Coronary artery (tissue), 2 donors: ENCODE measurements around the gene MYO9A.

Source experiments
- DNase-seq: peaks from one replicate; pipeline ENCODE4 v3.0.0-alpha.2; 2017; ENCODE audit warnings: low spot score
- H3K27ac ChIP-seq, 2 donors: fragments of 200-600 bp; sonication (generic); one replicate each; pipeline ENCODE4 v1.5.1; 2016 to 2019
- H3K4me3 ChIP-seq: fragments of 200-600 bp; sonication (generic); 2 replicates; pipeline ENCODE4 v1.5.1; 2016; ENCODE audit warnings: mild to moderate bottlenecking, moderate library complexity
- TF ChIP-seq, protein P1 (sequence below): fragments of 200-600 bp; sonication (generic); IDR thresholded peaks from one replicate; pipeline ENCODE4 v1.5.1; 2019; ENCODE audit warnings: antibody characterized with exemption

The MYO9A gene

GRCh38 chr15:72118017-72118978 is at the start of gene MYO9A, which contains the start of gene SENP8:
Gene MYO9A, minus strand, starts transcription at chr15:72118150. Its CDS starts 71,587 bp downstream, at chr15:72046563.
Gene SENP8, plus strand, starts transcription at chr15:72118403. Its CDS starts 21,221 bp downstream, at chr15:72139624.
- DNase-seq = peak; percentile 98
- Histone ChIP-seq H3K4me3 (peak within 1 kb of the TSS; percentile 86), H3K27ac (peak within 1 kb of the TSS; percentile 95 to 97)
- TF ChIP-seq, protein P1, sequence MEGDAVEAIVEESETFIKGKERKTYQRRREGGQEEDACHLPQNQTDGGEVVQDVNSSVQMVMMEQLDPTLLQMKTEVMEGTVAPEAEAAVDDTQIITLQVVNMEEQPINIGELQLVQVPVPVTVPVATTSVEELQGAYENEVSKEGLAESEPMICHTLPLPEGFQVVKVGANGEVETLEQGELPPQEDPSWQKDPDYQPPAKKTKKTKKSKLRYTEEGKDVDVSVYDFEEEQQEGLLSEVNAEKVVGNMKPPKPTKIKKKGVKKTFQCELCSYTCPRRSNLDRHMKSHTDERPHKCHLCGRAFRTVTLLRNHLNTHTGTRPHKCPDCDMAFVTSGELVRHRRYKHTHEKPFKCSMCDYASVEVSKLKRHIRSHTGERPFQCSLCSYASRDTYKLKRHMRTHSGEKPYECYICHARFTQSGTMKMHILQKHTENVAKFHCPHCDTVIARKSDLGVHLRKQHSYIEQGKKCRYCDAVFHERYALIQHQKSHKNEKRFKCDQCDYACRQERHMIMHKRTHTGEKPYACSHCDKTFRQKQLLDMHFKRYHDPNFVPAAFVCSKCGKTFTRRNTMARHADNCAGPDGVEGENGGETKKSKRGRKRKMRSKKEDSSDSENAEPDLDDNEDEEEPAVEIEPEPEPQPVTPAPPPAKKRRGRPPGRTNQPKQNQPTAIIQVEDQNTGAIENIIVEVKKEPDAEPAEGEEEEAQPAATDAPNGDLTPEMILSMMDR = no peak

- no peak for DNase-seq
- TF ChIP-seq, protein P1 = no peak
- no peak overlapping the region for H3K4me3 ChIP-seq
Measured at GRCh38 chr15:72167445-72167844, 49.5 kb upstream of the MYO9A start.

DNA sequence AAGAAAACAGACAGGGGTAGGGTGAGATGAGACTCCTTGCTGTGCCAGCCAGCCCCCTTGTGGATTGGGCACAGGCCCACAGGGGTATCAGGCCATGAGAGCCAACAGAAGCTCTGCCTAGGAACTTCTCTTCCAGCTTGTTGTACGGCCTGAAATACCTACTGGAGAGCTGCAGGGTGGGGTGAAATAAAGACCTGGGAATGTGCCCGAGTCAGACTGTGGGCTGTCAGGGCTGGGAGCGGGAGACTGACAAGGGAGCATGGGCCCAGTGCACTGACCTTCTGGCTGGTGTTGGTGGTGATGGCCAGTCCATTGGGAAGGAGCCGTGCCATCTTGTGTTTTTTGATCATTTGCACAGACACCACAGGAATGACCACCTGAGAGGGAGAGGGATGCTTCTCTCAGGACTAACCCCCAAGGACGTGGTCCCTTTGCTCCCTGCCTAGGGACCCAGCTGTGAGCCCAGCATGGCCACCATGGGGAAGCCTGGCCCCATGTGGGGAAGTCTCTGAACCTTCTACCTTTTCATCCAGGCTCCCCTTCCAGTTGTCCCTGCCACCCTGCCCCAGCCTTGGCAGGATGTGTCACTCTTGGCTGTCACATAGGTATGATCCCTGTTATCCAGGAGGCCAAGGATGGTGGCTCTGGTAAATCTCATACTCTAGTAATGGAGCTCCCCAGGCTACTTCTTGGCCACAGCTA is 48.9 kb upstream of the MYO9A start:
- no peak for DNase-seq
- no peak overlapping the region for H3K4me3 ChIP-seq
- TF ChIP-seq, protein P1 = no peak
- H3K27ac ChIP-seq = no peak overlapping the region

More at GRCh38 chr15:72167445-72167844, 49.5 kb upstream of the MYO9A start:
- H3K27ac ChIP-seq = no peak overlapping the region

DNA sequence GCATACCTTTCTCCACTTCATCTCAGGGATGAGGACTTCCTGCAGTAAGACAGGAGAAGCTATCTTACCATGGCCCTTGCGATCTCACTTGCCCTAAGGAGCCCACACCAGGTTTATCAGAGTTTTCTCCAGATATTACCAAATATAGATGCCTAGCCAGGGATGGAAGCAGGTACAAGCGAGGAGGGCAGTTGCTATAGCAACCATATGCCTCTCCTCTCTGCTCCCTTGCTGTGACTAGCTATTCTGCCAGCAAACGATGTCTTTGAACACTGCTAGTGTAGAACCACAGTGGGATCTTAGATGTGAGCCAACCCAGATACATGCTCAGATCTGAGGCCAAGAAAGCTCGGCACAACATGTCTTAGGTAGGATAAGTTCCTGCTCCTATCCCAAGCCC is 45.8 kb upstream of the MYO9A start:
- Histone ChIP-seq H3K27ac (no peak overlapping the region), H3K4me3 (no peak overlapping the region)
- DNase-seq = no peak
- TF ChIP-seq, protein P1 = no peak

GRCh38 chr15:72162569-72162968 is 44.6 kb upstream of the MYO9A start:
- no peak for DNase-seq
- Histone ChIP-seq H3K27ac (no peak overlapping the region), H3K4me3 (no peak overlapping the region)
- TF ChIP-seq, protein P1 = no peak

GRCh38 chr15:72161361-72162132 is 43.6 kb upstream of the MYO9A start:
- Histone ChIP-seq H3K27ac (no peak overlapping the region), H3K4me3 (no peak overlapping the region)
- DNase-seq = no peak
- TF ChIP-seq, protein P1 = no peak
